ENCODE data around the gene FGF21. TPM values are rescaled to one million over a fixed set of nuclear protein-coding genes. Genes with fewer than 3 reads are reported as not detected.

The FGF21 gene
- total and polyA plus RNA-seq, 11 donors = not detected

DNA sequence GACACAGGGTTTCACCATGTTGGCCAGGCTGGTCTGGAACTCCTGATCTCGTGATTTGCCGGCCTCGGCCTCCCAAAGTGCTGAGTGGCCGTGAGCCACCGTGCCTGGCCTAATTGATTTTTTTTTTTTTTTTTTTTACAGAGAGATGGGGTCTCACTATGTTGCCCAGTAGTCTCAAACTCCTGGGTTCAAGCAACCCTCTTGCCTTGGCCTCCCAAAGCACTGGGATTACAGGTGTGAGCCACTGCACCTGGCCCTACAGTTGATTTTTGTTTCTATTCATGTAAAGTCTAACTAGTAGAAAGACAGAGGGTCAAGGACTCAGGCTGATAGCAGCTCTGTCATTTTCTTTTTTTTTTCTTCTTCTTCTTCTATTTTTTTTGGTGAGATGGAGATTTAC lies 21.8 kb downstream of the FGF21 start:
- WGBS, 4 donors = 93 to 96% (median 95%) methylated on average over 5 of the region's 5 CpGs
- ATAC-seq = no peak
- intact Hi-C loops (cut with DNase I) = loop anchor here in 1 of 10 donors (10.0 kb wide), 1 partner anchor 102 kb away; the partner anchor contains the start of gene NTN5

DNA sequence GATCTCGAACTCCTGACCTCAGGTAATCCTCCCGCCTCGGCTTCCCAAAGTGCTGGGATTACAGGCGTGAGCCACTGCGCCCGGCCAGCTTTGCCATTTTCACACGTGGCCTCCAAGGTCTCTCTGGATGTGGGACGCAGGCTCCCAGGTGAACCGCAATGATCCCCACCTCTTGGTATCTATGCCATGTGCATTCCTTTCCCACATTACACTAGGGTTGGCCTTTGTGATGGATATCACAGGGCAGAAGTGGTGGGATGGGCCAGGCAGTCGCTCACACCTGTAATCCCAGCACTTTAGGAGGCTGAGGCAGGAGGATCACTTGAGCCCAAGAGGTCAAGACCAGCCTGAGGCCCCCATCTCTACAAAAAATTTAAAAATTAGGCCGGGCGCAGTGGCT lies 22.4 kb downstream of the FGF21 start:
- ATAC-seq (no peak), DNase-seq (no peak)
- TF ChIP-seq, protein P1, sequence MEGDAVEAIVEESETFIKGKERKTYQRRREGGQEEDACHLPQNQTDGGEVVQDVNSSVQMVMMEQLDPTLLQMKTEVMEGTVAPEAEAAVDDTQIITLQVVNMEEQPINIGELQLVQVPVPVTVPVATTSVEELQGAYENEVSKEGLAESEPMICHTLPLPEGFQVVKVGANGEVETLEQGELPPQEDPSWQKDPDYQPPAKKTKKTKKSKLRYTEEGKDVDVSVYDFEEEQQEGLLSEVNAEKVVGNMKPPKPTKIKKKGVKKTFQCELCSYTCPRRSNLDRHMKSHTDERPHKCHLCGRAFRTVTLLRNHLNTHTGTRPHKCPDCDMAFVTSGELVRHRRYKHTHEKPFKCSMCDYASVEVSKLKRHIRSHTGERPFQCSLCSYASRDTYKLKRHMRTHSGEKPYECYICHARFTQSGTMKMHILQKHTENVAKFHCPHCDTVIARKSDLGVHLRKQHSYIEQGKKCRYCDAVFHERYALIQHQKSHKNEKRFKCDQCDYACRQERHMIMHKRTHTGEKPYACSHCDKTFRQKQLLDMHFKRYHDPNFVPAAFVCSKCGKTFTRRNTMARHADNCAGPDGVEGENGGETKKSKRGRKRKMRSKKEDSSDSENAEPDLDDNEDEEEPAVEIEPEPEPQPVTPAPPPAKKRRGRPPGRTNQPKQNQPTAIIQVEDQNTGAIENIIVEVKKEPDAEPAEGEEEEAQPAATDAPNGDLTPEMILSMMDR (IDR thresholded peaks at IDR 0.05) = no peak
- TF ChIP-seq POLR2A (IDR thresholded peaks at IDR 0.05) = no peak
- no peaks in the 10 kb centered on the region for H3K27me3 ChIP-seq
- no peaks in the 10 kb centered on the region for H3K9me3 ChIP-seq
- no peak overlapping the region for H3K4me3 ChIP-seq
- peaks cover 0 to 26% (median 9%) of the 10 kb centered on the region in 12 donors for H3K4me1 ChIP-seq
- 90 to 95% (median 92%) methylated on average over 11 to 12 of the region's 12 CpGs for WGBS, 4 donors
- intact Hi-C loops (cut with DNase I) = loop anchor here in 1 of 10 donors (10.0 kb wide), 1 partner anchor 103 kb away; the partner anchor contains the start of gene NTN5
- H3K27ac ChIP-seq = no peak overlapping the region
- no peaks in the 10 kb centered on the region for H3K36me3 ChIP-seq

More for the DNA sequence above, 21.8 kb downstream of the FGF21 start:
- H3K36me3 ChIP-seq = no peaks in the 10 kb centered on the region
- TF ChIP-seq, protein P1 (IDR thresholded peaks at IDR 0.05) = no peak
- no peak for TF ChIP-seq POLR2A (IDR thresholded peaks at IDR 0.05)
- no peaks in the 10 kb centered on the region for H3K9me3 ChIP-seq
- no peak overlapping the region for H3K4me3 ChIP-seq
- no peak overlapping the region for H3K27ac ChIP-seq
- no peaks in the 10 kb centered on the region for H3K27me3 ChIP-seq
- peaks cover 0 to 20% (median 9%) of the 10 kb centered on the region in 12 donors for H3K4me1 ChIP-seq
- no peak for DNase-seq

DNA sequence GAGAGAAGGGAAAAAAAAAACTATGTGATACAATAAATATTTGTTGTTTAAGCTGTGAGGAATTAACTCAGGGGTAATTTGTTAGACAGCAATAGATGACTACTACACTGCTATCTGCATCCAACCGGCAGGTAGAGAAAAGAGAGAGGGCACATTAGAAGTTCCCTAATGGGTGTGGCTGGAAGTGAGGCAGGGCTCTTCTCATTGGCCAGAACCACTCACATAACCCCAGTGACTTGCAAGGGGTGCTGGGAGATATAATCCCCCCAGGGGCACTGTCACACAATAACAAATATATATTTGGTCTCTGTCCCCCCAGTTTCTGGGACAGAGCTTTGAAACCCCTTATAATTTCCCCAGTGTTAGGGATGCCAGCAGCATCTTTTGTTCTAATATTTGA lies 24.3 kb downstream of the FGF21 start:
- DNase-seq = no peak
- 55 to 83% (median 69%) methylated on average over 1 of the region's 1 CpG for whole genome bisulfite sequencing, 4 donors
- Histone ChIP-seq H3K4me1 (peaks cover 0 to 26% (median 8%) of the 10 kb centered on the region in 12 donors), H3K27me3 (no peaks in the 10 kb centered on the region), H3K9me3 (no peaks in the 10 kb centered on the region), H3K36me3 (no peaks in the 10 kb centered on the region), H3K4me3 (no peak overlapping the region), H3K27ac (no peak overlapping the region)
- intact Hi-C loops (cut with DNase I) = loop anchor here in 5 of 10 donors (5.0 to 10.0 kb wide), 3 partner anchors 102 to 132 kb away; partner anchors contain the start of genes NTN5 (in 3 of the 5) and CA11 (in 1 of the 5)
- TF ChIP-seq POLR2A (IDR thresholded peaks at IDR 0.05) = no peak
- TF ChIP-seq, protein P1 (IDR thresholded peaks at IDR 0.05) = no peak
- no peak for ATAC-seq

DNA sequence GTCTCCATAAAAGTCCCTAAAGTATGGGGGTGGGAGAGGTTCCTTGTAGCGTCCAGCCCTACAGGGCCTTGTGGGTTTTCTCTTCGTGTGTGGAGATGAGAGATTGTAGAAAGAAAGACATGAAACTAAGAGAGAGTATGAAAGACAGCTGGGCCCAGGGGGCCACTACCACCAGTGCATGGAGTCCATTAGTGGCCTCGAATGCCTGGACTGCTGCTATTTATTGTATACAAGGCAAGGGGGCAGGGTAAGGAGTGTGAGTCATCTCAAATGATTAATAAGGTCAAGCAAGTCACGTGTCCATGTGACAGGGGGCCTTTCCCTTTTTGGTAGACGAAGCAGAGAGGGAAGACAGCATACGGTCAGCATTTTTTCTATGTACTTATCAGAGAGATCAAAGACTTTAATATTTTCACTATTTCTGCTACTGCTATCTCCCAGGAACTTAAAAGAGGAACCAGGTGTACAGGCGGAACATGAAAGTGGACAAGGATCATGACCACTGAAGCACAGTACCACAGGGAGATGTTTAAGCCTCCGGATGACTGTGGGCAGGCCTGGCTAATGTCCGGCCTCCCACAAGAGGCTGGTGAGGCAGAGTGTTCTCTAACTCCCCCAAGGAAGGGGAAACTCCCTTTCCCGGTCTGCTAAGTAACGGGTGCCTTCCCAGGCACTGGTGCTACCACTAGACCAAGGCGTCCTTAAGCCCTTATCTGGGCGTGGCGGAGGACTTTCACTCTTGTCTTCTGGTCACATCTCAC lies 25.5 kb downstream of the FGF21 start:
- no peaks in the 10 kb centered on the region for H3K27me3 ChIP-seq
- no peaks in the 10 kb centered on the region for H3K9me3 ChIP-seq
- H3K4me3 ChIP-seq = no peak overlapping the region
- no peaks in the 10 kb centered on the region for H3K36me3 ChIP-seq
- intact Hi-C loops (cut with DNase I) = loop anchor here in 4 of 10 donors (5.0 to 10.0 kb wide), 3 partner anchors 104 to 134 kb away; partner anchors contain the start of genes NTN5 (in 2 of the 4) and CA11 (in 1 of the 4)
- no peak for TF ChIP-seq POLR2A (IDR thresholded peaks at IDR 0.05)
- TF ChIP-seq, protein P1 (IDR thresholded peaks at IDR 0.05) = no peak
- peak overlapping the region in 10 of 12 donors; percentile 6 to 83 (median 61) for H3K27ac ChIP-seq
- peaks cover 0 to 26% (median 8%) of the 10 kb centered on the region in 12 donors for H3K4me1 ChIP-seq
- peak in 2 of 4 donors; percentile 18 to 30 for ATAC-seq
- 58 to 71% (median 66%) methylated on average over 14 of the region's 14 CpGs for WGBS, 4 donors
- no peak for DNase-seq
